Chondrocyte (in vitro differentiated cells): Measurements from ENCODE around the gene CPT1B. TPM values are rescaled to one million over a fixed set of nuclear protein-coding genes. Genes with fewer than 3 reads are reported as not detected.

Source experiments
- DNase-seq: peaks from one replicate; pipeline ENCODE4 v3.0.0; 2021; ENCODE audit warnings: mixed read lengths, low spot score
- H3K27ac Mint-ChIP-seq: one replicate; pipeline ENCODE4 v1.8.0; 2021; ENCODE audit warnings: mild to moderate bottlenecking, moderate library complexity, mixed read lengths; ENCODE audit not compliant: unreplicated experiment
- H3K27me3 Mint-ChIP-seq: 2 replicates; pipeline ENCODE4 v1.8.0; 2021; ENCODE audit warnings: low read depth, mixed read lengths
- H3K36me3 Mint-ChIP-seq: 2 replicates; pipeline ENCODE4 v1.8.0; 2021; ENCODE audit warnings: low read depth, mixed read lengths
- H3K4me1 Mint-ChIP-seq: 2 replicates; pipeline ENCODE4 v1.8.0; 2021; ENCODE audit warnings: low read depth, mild to moderate bottlenecking, mixed read lengths
- H3K4me3 Mint-ChIP-seq: one replicate; pipeline ENCODE4 v1.8.0; 2021; ENCODE audit warnings: mild to moderate bottlenecking, moderate library complexity, mixed read lengths; ENCODE audit not compliant: unreplicated experiment
- H3K9me3 Mint-ChIP-seq: 2 replicates; pipeline ENCODE4 v1.8.0; 2021; ENCODE audit warnings: low read depth, mixed read lengths
- total RNA-seq: library from RNA; stranded (reverse); gene quantifications from 3 replicates; pipeline ENCODE4 v1.2.1, GENCODE V29; 2021
- TF ChIP-seq, protein P1 (sequence below): fragments of 200-600 bp; sonication (generic); IDR thresholded peaks from 2 replicates; pipeline ENCODE4 v1.5.0; 2021; ENCODE audit warnings: antibody characterized with exemption, mild to moderate bottlenecking, moderate library complexity

Gene CPT1B
- total RNA-seq, 1 donor from 2014 or later: 33.9 TPM

DNA sequence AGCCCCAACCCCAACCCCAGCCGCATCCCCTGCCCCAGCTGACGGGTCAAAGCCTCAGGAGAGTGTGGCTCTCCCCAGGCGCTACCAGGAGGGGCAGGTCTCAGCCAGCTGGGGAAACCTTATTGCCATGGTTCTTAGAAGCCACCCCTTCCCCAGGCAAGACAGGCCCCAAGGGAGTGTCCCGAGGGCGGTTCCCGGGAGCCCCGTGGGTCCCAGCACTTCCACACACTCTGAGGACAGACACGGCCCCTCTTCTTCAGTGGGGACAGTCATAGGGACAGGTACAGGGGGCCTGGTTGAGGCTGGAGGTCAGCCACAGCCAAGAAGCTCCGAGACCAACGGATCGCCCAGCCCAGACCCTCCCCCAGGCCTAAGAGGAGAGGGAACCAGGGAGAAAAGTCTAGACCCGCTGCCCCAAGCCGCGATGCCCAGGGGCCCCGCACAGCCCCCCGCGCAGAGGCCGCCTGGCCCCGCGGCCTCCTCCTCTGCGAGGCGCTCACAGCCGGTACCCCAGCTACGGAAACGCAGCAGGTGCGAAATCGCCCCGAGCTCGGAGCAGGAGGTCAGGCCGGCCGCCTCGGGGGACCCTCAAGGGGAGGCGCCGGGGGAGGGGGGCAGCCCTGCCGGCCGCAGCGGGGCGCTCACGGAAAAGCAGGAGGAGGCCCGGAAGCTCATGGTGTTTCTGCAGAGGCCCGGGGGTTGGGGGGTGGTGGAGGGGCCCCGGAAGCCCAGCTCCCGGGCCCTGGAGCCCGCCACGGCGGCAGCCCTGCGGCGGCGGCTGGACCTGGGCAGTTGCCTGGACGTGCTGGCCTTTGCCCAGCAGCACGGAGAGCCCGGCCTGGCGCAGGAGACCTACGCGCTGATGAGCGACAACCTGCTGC lies 29.9 kb downstream of the CPT1B start:
- Mint-ChIP-seq H3K27me3 (no peaks in the 10 kb centered on the region), H3K36me3 (peaks cover 2% of the 10 kb centered on the region), H3K4me3 (no peak overlapping the region), H3K27ac (no peak overlapping the region), H3K4me1 (peaks cover 15% of the 10 kb centered on the region), H3K9me3 (no peaks in the 10 kb centered on the region)
- no peak for DNase-seq
- TF ChIP-seq, protein P1, sequence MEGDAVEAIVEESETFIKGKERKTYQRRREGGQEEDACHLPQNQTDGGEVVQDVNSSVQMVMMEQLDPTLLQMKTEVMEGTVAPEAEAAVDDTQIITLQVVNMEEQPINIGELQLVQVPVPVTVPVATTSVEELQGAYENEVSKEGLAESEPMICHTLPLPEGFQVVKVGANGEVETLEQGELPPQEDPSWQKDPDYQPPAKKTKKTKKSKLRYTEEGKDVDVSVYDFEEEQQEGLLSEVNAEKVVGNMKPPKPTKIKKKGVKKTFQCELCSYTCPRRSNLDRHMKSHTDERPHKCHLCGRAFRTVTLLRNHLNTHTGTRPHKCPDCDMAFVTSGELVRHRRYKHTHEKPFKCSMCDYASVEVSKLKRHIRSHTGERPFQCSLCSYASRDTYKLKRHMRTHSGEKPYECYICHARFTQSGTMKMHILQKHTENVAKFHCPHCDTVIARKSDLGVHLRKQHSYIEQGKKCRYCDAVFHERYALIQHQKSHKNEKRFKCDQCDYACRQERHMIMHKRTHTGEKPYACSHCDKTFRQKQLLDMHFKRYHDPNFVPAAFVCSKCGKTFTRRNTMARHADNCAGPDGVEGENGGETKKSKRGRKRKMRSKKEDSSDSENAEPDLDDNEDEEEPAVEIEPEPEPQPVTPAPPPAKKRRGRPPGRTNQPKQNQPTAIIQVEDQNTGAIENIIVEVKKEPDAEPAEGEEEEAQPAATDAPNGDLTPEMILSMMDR: no peak

DNA sequence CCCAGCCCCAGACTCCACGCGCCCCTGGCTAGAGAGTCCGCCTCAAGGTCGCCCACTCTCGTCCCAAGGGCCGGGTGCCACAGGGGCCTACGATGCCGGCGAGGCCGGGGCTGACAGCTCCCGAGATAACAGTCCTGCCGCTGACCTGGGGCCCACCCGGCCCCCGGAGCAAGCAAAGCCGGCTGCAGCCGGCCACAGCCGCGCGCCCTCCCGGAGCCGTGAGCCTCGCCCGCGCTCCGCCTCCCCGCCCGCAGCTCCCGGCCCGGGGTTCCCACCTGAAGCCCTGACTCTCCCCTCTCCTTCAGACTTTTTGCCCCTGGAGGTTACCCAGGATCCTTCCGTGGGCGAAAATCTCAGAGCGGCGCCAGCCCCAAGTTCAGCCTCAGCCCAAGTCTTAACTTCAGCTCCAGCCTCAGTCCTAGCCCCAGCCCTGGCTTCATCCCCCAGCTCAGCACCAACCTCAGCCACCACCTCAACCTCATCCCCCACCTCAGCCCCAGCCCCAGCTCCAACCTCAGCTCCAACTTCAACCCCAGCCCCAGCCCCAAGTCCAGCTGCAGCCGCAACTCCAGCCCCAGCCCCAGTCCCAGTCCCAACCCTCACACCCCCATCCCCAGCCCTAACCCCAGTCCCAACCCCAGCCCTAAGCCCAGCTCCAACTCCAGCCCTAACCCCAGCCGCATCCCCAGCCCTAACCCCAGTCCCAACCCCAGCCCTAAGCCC lies 30.8 kb downstream of the CPT1B start:
- Mint-ChIP-seq H3K4me3 (no peak overlapping the region), H3K27me3 (no peaks in the 10 kb centered on the region), H3K36me3 (peaks cover 2% of the 10 kb centered on the region), H3K27ac (peak overlapping the region; percentile 66), H3K4me1 (peaks cover 15% of the 10 kb centered on the region), H3K9me3 (no peaks in the 10 kb centered on the region)
- no peak for DNase-seq
- TF ChIP-seq, protein P1: no peak

DNA sequence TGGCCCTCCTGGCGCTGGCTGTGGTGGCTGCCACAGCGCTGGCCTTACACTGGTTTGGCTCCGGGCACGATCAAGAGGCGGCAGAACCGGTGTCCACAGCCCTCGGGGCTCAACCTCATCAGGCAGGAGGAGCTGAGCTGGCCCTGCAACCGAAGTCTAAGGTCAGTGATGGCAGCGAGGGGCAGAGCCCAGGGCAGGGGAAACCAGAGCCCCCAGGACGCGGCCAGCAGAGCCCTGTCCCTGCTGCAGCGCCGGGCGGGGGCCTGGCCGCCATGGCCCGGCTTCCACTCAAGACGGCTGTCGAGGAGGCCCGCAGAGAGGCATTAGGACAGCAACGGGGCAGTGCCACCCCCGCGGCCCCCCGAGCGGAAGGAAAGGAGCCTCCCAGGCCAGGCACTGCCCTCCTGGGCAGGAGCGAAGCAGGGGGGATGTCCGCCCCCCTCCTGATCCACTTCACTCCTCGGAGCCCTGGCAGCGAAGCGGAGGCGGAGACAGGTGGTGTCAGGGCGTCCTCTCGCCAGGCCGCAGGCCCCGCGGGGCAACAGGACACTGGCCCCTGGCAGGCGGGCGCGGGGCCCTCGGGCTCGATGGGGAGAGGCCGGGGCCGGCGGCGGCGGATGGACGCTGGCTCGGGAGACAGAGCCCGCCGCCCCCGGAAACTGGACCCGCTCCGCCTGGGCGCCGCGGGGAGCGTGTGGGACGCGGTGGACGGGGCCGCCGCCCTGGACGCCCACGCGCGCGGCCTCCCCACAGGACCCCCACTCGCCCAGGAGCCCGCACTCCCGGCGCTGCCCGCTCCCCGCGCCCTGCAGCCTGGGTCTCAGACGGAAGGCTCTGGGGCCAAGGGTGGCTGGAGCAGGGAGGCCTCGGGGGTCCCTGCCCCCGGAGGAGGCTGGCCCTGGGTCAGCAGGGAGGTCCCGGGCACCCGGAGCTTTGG lies 31.6 kb downstream of the CPT1B start:
- DNase-seq: peak; percentile 90

DNA sequence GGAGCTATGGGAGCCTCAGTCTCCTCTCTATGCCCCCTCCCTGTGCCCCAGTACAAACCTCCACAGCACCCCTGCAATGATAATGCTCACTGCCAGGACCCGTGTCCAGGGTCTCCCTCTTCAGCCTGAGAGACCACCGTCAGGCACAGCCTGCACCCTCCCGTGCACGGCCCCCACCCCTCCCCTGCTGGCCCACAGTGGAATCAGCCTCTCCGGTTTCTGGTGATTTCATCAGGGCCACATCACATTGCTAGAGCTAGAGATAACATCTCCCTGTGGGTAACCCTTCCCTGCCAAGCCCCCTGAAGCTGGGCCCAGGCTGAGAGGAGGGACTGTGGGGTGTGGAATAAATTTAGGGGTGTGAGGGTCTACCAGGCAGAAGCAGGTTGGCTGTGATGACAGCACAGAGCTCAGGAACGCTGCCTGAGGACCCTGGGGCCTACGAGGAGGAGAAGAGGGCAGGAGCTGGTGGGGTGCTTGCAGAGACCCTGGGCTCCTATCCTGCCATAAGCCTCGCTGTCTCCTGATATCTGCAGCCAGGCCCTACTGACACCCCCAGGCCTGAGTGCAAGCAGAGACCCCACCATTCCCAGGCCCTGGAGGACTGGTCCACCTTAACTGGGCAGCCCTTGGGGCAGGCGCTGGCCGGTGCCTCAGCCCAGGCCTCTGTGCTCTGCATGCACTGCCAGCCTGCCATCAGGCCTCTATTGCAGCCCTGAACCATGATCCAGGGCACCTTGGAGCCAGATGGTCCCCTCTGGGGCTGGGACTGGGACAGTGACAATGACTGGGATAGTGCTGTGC lies 32.5 kb downstream of the CPT1B start, which contains the start of gene KLHDC7B:
TSS of gene KLHDC7B (plus strand) at position 378 of the 804 bp plus-strand sequence. CDS start at position 723, 345 bp downstream.
- peak within 1 kb of the TSS; percentile 91 for H3K27ac Mint-ChIP-seq
- peaks cover 15% of the 10 kb centered on the region for H3K4me1 Mint-ChIP-seq
- H3K4me3 Mint-ChIP-seq: peak within 1 kb of the TSS; percentile 6
- DNase-seq: peak; percentile 70
- H3K9me3 Mint-ChIP-seq: no peaks in the 10 kb centered on the region
- H3K27me3 Mint-ChIP-seq: no peaks in the 10 kb centered on the region
- TF ChIP-seq, protein P1: peak; percentile 37
- no peaks in the 10 kb centered on the region for H3K36me3 Mint-ChIP-seq

More for the DNA sequence above, 31.6 kb downstream of the CPT1B start:
- H3K4me3 Mint-ChIP-seq: peak overlapping the region; percentile 6
- H3K36me3 Mint-ChIP-seq: peaks cover 2% of the 10 kb centered on the region
- peaks cover 15% of the 10 kb centered on the region for H3K4me1 Mint-ChIP-seq
- TF ChIP-seq, protein P1: no peak
- H3K27ac Mint-ChIP-seq: peak overlapping the region; percentile 91
- H3K9me3 Mint-ChIP-seq: no peaks in the 10 kb centered on the region
- H3K27me3 Mint-ChIP-seq: no peaks in the 10 kb centered on the region
